HEK293 (cell line): ENCODE results near the gene NOSIP.

Experiments
- GFI1B ChIP-seq: fragments of 450-650 bp; formaldehyde crosslinking; IDR thresholded peaks from 2 replicates; pipeline ENCODE4 v1.5.1; 2016; ENCODE audit warnings: missing biosample characterization, missing genetic modification characterization
- ZBTB21 ChIP-seq: fragments of 450-650 bp; formaldehyde crosslinking; IDR thresholded peaks from 2 replicates; pipeline ENCODE4 v1.5.1; 2017; ENCODE audit warnings: missing biosample characterization, missing genetic modification characterization
- ZBTB8A ChIP-seq: fragments of 450-650 bp; formaldehyde crosslinking; IDR thresholded peaks from 2 replicates; pipeline ENCODE4 v1.5.1; 2016; ENCODE audit warnings: missing biosample characterization, missing genetic modification characterization
- ZFP3 ChIP-seq: fragments of 450-650 bp; formaldehyde crosslinking; IDR thresholded peaks from 2 replicates; pipeline ENCODE4 v1.5.1; 2016; ENCODE audit warnings: low read depth, missing biosample characterization, missing genetic modification characterization
- ZFP37 ChIP-seq: fragments of 450-650 bp; formaldehyde crosslinking; IDR thresholded peaks from 2 replicates; pipeline ENCODE4 v1.5.1; 2016; ENCODE audit warnings: missing biosample characterization, missing genetic modification characterization
- ZFP69B ChIP-seq: fragments of 450-650 bp; formaldehyde crosslinking; IDR thresholded peaks from 2 replicates; pipeline ENCODE4 v1.5.1; 2016; ENCODE audit warnings: missing biosample characterization, missing genetic modification characterization
- ZNF114 ChIP-seq: fragments of 450-650 bp; formaldehyde crosslinking; IDR thresholded peaks from 2 replicates; pipeline ENCODE4 v1.5.0; 2017; ENCODE audit warnings: missing biosample characterization, missing genetic modification characterization
- ZNF157 ChIP-seq: fragments of 450-650 bp; formaldehyde crosslinking; IDR thresholded peaks from 2 replicates; pipeline ENCODE4 v1.5.1; 2016; ENCODE audit warnings: missing biosample characterization, missing genetic modification characterization
- ZNF175 ChIP-seq: fragments of 450-650 bp; formaldehyde crosslinking; IDR thresholded peaks from 2 replicates; pipeline ENCODE4 v1.5.1; 2016; ENCODE audit warnings: missing biosample characterization, missing genetic modification characterization
- ZNF184 ChIP-seq: fragments of 450-650 bp; IDR thresholded peaks from 2 replicates; pipeline ENCODE4 v1.5.1; 2018; ENCODE audit warnings: missing biosample characterization, mild to moderate bottlenecking, missing genetic modification characterization
- ZNF433 ChIP-seq: fragments of 450-650 bp; formaldehyde crosslinking; IDR thresholded peaks from 2 replicates; pipeline ENCODE4 v1.5.1; 2016; ENCODE audit warnings: missing biosample characterization, missing genetic modification characterization, low read depth
- ZNF501 ChIP-seq: fragments of 450-650 bp; formaldehyde crosslinking; IDR thresholded peaks from 2 replicates; pipeline ENCODE4 v1.5.1; 2016; ENCODE audit warnings: missing biosample characterization, missing genetic modification characterization
- ZNF514 ChIP-seq: fragments of 450-650 bp; formaldehyde crosslinking; IDR thresholded peaks from 2 replicates; pipeline ENCODE4 v1.5.1; 2016; ENCODE audit warnings: missing biosample characterization, missing genetic modification characterization
- ZNF530 ChIP-seq: fragments of 450-650 bp; formaldehyde crosslinking; IDR thresholded peaks from 2 replicates; pipeline ENCODE4 v1.5.1; 2016; ENCODE audit warnings: low read depth, missing biosample characterization, missing genetic modification characterization
- ZNF621 ChIP-seq: fragments of 450-650 bp; formaldehyde crosslinking; IDR thresholded peaks from 2 replicates; pipeline ENCODE4 v1.5.1; 2017; ENCODE audit warnings: missing biosample characterization, missing genetic modification characterization
- ZNF629 ChIP-seq: fragments of 450-650 bp; formaldehyde crosslinking; IDR thresholded peaks from 2 replicates; pipeline ENCODE4 v1.5.1; 2017; ENCODE audit warnings: missing biosample characterization, missing genetic modification characterization
- ZNF791 ChIP-seq: fragments of 450-650 bp; formaldehyde crosslinking; IDR thresholded peaks from 2 replicates; pipeline ENCODE4 v1.5.1; 2016; ENCODE audit warnings: missing biosample characterization, missing genetic modification characterization
- ZXDB ChIP-seq: fragments of 450-650 bp; formaldehyde crosslinking; IDR thresholded peaks from 2 replicates; pipeline ENCODE4 v1.5.1; 2016; ENCODE audit warnings: missing biosample characterization, missing genetic modification characterization
- TF ChIP-seq, protein P1 (sequence below): fragments of 450-650 bp; formaldehyde crosslinking; IDR thresholded peaks from 2 replicates; pipeline ENCODE4 v1.5.1; 2017; ENCODE audit warnings: missing biosample characterization, missing genetic modification characterization
- TF ChIP-seq, protein P2 (sequence below): fragments of 450-650 bp; formaldehyde crosslinking; IDR thresholded peaks from 2 replicates; pipeline ENCODE4 v1.5.1; 2016; ENCODE audit warnings: missing biosample characterization, missing genetic modification characterization
- TF ChIP-seq, protein P3 (sequence below): fragments of 450-650 bp; formaldehyde crosslinking; IDR thresholded peaks from 2 replicates; pipeline ENCODE4 v1.5.1; 2017; ENCODE audit warnings: missing biosample characterization, missing genetic modification characterization
- TF ChIP-seq, protein P4 (sequence below): fragments of 450-650 bp; formaldehyde crosslinking; IDR thresholded peaks from 2 replicates; pipeline ENCODE4 v1.5.1; 2017; ENCODE audit warnings: missing biosample characterization, missing genetic modification characterization
- TF ChIP-seq, protein P5 (sequence below): fragments of 450-650 bp; formaldehyde crosslinking; IDR thresholded peaks from 2 replicates; pipeline ENCODE4 v1.5.1; 2016; ENCODE audit warnings: missing biosample characterization, missing genetic modification characterization, low read depth
- TF ChIP-seq, protein P6 (sequence below): fragments of 450-650 bp; formaldehyde crosslinking; IDR thresholded peaks from 2 replicates; pipeline ENCODE4 v1.5.1; 2016; ENCODE audit warnings: missing biosample characterization, missing genetic modification characterization
- TF ChIP-seq, protein P7 (sequence below): sonication (generic); formaldehyde crosslinking; IDR thresholded peaks from 2 replicates; pipeline ENCODE4 v1.8.1; 2022; ENCODE audit warnings: mild to moderate bottlenecking, moderate library complexity, missing genetic modification reagents

The NOSIP gene

DNA sequence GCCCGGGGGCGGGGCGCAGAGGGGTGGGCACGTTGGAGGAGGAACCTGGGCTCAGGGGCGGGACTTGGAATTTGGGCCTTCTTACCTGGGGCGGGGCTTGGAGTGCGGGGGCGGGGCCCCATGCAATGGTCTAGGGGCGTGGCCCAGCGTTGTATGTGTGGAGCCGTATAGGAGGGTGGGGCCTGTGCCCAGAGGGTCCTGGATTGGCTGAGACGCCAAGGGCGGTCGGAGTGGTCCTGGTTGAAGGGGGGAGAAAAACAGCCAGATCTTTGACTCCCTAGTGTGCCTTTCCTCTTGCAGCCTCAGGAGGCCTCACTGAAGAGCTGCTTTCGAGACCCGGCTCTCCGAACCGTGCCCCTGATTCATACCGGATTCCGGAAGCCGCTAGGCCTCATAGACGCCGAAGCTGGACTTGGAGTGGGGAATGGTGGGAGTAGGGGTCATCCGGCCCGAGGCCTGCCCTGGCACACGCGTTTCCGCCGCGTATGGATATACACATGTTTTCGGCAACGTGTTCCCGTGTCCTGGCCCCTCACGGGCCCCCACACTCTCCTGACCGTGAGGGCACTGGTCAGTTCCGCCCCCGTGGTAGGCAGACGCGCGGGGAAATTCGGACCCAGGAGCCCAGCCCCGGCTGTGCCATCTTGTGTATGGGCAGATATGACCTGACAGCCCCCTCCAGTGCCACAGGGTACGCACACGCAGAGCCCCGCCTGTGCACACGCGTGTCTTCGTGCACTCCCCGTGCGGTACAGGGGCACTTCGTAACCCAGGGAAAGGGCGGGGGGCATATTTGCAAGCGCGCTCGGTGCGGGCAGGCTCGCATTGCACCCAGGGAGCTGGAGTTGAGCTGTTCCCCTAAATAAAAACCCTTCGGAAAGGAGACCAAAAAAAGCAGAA is 10.0 kb upstream of the NOSIP start (continued):
- TF ChIP-seq ZNF184 (tag by site-specific recombination) (no peak), GFI1B (tag by site-specific recombination) (no peak), ZBTB8A (tag by site-specific recombination) (no peak), ZNF433 (tag by site-specific recombination) (no peak), ZNF621 (tag by site-specific recombination) (no peak), ZFP69B (no peak), ZNF157 (tag by site-specific recombination) (no peak; the same call in 1 of the 2 replicates), ZFP37 (tag by site-specific recombination) (peak; percentile 73; the same call in 1 of the 2 replicates), ZNF629 (tag by site-specific recombination) (peak; percentile 43; the same call in 1 of the 2 replicates), ZBTB21 (tag by site-specific recombination) (no peak; the same call in 1 of the 2 replicates), ZXDB (tag by site-specific recombination) (peak; percentile 89), ZNF791 (tag by site-specific recombination) (no peak), ZNF514 (tag by site-specific recombination) (no peak), ZNF114 (tag by site-specific recombination) (no peak), ZNF530 (tag by site-specific recombination) (no peak), ZNF501 (tag by site-specific recombination) (0 out of 2 replicates have a peak, but pooled peaks have one; percentile 79), ZNF175 (tag by site-specific recombination) (no peak), ZFP3 (tag by site-specific recombination) (no peak)
- TF ChIP-seq, protein P1, sequence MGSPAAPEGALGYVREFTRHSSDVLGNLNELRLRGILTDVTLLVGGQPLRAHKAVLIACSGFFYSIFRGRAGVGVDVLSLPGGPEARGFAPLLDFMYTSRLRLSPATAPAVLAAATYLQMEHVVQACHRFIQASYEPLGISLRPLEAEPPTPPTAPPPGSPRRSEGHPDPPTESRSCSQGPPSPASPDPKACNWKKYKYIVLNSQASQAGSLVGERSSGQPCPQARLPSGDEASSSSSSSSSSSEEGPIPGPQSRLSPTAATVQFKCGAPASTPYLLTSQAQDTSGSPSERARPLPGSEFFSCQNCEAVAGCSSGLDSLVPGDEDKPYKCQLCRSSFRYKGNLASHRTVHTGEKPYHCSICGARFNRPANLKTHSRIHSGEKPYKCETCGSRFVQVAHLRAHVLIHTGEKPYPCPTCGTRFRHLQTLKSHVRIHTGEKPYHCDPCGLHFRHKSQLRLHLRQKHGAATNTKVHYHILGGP = no peak
- TF ChIP-seq, protein P2, sequence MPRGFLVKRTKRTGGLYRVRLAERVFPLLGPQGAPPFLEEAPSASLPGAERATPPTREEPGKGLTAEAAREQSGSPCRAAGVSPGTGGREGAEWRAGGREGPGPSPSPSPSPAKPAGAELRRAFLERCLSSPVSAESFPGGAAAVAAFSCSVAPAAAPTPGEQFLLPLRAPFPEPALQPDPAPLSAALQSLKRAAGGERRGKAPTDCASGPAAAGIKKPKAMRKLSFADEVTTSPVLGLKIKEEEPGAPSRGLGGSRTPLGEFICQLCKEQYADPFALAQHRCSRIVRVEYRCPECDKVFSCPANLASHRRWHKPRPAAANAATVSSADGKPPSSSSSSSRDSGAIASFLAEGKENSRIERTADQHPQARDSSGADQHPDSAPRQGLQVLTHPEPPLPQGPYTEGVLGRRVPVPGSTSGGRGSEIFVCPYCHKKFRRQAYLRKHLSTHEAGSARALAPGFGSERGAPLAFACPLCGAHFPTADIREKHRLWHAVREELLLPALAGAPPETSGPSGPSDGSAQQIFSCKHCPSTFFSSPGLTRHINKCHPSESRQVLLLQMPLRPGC = no peak
- TF ChIP-seq, protein P3, sequence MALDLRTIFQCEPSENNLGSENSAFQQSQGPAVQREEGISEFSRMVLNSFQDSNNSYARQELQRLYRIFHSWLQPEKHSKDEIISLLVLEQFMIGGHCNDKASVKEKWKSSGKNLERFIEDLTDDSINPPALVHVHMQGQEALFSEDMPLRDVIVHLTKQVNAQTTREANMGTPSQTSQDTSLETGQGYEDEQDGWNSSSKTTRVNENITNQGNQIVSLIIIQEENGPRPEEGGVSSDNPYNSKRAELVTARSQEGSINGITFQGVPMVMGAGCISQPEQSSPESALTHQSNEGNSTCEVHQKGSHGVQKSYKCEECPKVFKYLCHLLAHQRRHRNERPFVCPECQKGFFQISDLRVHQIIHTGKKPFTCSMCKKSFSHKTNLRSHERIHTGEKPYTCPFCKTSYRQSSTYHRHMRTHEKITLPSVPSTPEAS = no peak; the same call in 1 of the 2 replicates
- TF ChIP-seq, protein P4, sequence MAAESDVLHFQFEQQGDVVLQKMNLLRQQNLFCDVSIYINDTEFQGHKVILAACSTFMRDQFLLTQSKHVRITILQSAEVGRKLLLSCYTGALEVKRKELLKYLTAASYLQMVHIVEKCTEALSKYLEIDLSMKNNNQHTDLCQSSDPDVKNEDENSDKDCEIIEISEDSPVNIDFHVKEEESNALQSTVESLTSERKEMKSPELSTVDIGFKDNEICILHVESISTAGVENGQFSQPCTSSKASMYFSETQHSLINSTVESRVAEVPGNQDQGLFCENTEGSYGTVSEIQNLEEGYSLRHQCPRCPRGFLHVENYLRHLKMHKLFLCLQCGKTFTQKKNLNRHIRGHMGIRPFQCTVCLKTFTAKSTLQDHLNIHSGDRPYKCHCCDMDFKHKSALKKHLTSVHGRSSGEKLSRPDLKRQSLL (tag by site-specific recombination) = no peak
- TF ChIP-seq, protein P5, sequence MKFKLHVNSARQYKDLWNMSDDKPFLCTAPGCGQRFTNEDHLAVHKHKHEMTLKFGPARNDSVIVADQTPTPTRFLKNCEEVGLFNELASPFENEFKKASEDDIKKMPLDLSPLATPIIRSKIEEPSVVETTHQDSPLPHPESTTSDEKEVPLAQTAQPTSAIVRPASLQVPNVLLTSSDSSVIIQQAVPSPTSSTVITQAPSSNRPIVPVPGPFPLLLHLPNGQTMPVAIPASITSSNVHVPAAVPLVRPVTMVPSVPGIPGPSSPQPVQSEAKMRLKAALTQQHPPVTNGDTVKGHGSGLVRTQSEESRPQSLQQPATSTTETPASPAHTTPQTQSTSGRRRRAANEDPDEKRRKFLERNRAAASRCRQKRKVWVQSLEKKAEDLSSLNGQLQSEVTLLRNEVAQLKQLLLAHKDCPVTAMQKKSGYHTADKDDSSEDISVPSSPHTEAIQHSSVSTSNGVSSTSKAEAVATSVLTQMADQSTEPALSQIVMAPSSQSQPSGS (tag by site-specific recombination) = no peak
- TF ChIP-seq, protein P6, sequence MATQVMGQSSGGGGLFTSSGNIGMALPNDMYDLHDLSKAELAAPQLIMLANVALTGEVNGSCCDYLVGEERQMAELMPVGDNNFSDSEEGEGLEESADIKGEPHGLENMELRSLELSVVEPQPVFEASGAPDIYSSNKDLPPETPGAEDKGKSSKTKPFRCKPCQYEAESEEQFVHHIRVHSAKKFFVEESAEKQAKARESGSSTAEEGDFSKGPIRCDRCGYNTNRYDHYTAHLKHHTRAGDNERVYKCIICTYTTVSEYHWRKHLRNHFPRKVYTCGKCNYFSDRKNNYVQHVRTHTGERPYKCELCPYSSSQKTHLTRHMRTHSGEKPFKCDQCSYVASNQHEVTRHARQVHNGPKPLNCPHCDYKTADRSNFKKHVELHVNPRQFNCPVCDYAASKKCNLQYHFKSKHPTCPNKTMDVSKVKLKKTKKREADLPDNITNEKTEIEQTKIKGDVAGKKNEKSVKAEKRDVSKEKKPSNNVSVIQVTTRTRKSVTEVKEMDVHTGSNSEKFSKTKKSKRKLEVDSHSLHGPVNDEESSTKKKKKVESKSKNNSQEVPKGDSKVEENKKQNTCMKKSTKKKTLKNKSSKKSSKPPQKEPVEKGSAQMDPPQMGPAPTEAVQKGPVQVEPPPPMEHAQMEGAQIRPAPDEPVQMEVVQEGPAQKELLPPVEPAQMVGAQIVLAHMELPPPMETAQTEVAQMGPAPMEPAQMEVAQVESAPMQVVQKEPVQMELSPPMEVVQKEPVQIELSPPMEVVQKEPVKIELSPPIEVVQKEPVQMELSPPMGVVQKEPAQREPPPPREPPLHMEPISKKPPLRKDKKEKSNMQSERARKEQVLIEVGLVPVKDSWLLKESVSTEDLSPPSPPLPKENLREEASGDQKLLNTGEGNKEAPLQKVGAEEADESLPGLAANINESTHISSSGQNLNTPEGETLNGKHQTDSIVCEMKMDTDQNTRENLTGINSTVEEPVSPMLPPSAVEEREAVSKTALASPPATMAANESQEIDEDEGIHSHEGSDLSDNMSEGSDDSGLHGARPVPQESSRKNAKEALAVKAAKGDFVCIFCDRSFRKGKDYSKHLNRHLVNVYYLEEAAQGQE (tag by site-specific recombination) = no peak
- TF ChIP-seq, protein P7, sequence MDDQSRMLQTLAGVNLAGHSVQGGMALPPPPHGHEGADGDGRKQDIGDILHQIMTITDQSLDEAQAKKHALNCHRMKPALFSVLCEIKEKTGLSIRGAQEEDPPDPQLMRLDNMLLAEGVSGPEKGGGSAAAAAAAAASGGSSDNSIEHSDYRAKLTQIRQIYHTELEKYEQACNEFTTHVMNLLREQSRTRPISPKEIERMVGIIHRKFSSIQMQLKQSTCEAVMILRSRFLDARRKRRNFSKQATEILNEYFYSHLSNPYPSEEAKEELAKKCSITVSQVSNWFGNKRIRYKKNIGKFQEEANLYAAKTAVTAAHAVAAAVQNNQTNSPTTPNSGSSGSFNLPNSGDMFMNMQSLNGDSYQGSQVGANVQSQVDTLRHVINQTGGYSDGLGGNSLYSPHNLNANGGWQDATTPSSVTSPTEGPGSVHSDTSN (CRISPR knock-in tag) = no peak
